Measurements from ENCODE around the gene ROS1.

Gene ROS1

GRCh38 chr6:117267766-117268534 is 157.8 kb downstream of the ROS1 start:
- TF ChIP-seq ISL1 (CRISPR knock-in tag; IDR thresholded peaks at IDR 0.05) (no peak), ZNF8 (CRISPR knock-in tag; IDR thresholded peaks at IDR 0.05) (no peak), SNAI2 (CRISPR knock-in tag; IDR thresholded peaks at IDR 0.05) (no peak), OSR1 (CRISPR knock-in tag; IDR thresholded peaks at IDR 0.05) (no peak), ZNF565 (CRISPR knock-in tag; conservative IDR thresholded peaks at IDR 0.05; ENCODE audit: low read depth) (no peak), TCF4 (CRISPR knock-in tag; IDR thresholded peaks at IDR 0.05; ENCODE audit: borderline replicate concordance) (no peak), PPARA (CRISPR knock-in tag; IDR thresholded peaks at IDR 0.05; ENCODE audit: borderline replicate concordance) (no peak), ZNF70 (CRISPR knock-in tag; IDR thresholded peaks at IDR 0.05) (no peak), CSDC2 (CRISPR knock-in tag; IDR thresholded peaks at IDR 0.05) (no peak), BACH2 (CRISPR knock-in tag; IDR thresholded peaks at IDR 0.05; ENCODE audit: borderline replicate concordance) (no peak), RARB (CRISPR knock-in tag; IDR thresholded peaks at IDR 0.05) (no peak)
- TF ChIP-seq, protein P1, sequence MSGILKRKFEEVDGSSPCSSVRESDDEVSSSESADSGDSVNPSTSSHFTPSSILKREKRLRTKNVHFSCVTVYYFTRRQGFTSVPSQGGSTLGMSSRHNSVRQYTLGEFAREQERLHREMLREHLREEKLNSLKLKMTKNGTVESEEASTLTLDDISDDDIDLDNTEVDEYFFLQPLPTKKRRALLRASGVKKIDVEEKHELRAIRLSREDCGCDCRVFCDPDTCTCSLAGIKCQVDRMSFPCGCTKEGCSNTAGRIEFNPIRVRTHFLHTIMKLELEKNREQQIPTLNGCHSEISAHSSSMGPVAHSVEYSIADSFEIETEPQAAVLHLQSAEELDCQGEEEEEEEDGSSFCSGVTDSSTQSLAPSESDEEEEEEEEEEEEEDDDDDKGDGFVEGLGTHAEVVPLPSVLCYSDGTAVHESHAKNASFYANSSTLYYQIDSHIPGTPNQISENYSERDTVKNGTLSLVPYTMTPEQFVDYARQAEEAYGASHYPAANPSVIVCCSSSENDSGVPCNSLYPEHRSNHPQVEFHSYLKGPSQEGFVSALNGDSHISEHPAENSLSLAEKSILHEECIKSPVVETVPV (CRISPR knock-in tag; IDR thresholded peaks at IDR 0.05), result no peak
- no peak for ATAC-seq

- TF ChIP-seq, protein P2, sequence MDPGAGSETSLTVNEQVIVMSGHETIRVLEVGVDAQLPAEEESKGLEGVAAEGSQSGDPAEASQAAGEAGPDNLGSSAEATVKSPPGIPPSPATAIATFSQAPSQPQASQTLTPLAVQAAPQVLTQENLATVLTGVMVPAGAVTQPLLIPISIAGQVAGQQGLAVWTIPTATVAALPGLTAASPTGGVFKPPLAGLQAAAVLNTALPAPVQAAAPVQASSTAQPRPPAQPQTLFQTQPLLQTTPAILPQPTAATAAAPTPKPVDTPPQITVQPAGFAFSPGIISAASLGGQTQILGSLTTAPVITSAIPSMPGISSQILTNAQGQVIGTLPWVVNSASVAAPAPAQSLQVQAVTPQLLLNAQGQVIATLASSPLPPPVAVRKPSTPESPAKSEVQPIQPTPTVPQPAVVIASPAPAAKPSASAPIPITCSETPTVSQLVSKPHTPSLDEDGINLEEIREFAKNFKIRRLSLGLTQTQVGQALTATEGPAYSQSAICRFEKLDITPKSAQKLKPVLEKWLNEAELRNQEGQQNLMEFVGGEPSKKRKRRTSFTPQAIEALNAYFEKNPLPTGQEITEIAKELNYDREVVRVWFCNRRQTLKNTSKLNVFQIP (CRISPR knock-in tag; IDR thresholded peaks at IDR 0.05; ENCODE audit: borderline replicate concordance, low read depth), result no peak
- no peak for TF ChIP-seq ZNF565 (CRISPR knock-in tag; conservative IDR thresholded peaks at IDR 0.05; ENCODE audit: low read depth)
- no peak for TF ChIP-seq ZFP30 (CRISPR knock-in tag; IDR thresholded peaks at IDR 0.05)
- TF ChIP-seq RARB (CRISPR knock-in tag; IDR thresholded peaks at IDR 0.05), result no peak
- no peak for TF ChIP-seq ISL1 (CRISPR knock-in tag; IDR thresholded peaks at IDR 0.05)
- TF ChIP-seq TCF4 (CRISPR knock-in tag; IDR thresholded peaks at IDR 0.05; ENCODE audit: borderline replicate concordance), result no peak
- TF ChIP-seq PPARA (CRISPR knock-in tag; IDR thresholded peaks at IDR 0.05; ENCODE audit: borderline replicate concordance), result no peak
- no peak for TF ChIP-seq BACH2 (CRISPR knock-in tag; IDR thresholded peaks at IDR 0.05; ENCODE audit: borderline replicate concordance)
- ATAC-seq, result no peak
These were observed 158.7 kb downstream of the ROS1 start for GRCh38 chr6:117267054-117267347.

- no peak for ATAC-seq
- no peak for TF ChIP-seq ZNF8 (CRISPR knock-in tag; IDR thresholded peaks at IDR 0.05)
- no peak for TF ChIP-seq SNAI2 (CRISPR knock-in tag; IDR thresholded peaks at IDR 0.05)
- TF ChIP-seq, protein P2 (CRISPR knock-in tag; IDR thresholded peaks at IDR 0.05; ENCODE audit: borderline replicate concordance, low read depth), result no peak
- no peak for TF ChIP-seq TCF4 (CRISPR knock-in tag; IDR thresholded peaks at IDR 0.05; ENCODE audit: borderline replicate concordance)
- TF ChIP-seq OSR1 (CRISPR knock-in tag; IDR thresholded peaks at IDR 0.05), result no peak
- TF ChIP-seq RARB (CRISPR knock-in tag; IDR thresholded peaks at IDR 0.05), result no peak
- TF ChIP-seq CSDC2 (CRISPR knock-in tag; IDR thresholded peaks at IDR 0.05), result no peak
- TF ChIP-seq ZFP3 (CRISPR knock-in tag; IDR thresholded peaks at IDR 0.05), result no peak
These were observed 159.3 kb downstream of the ROS1 start for GRCh38 chr6:117266257-117267053.

- ATAC-seq, result peak; percentile 81
- no peak for TF ChIP-seq TOX (CRISPR knock-in tag; IDR thresholded peaks at IDR 0.05; ENCODE audit: borderline replicate concordance)
- TF ChIP-seq, protein P1 (CRISPR knock-in tag; IDR thresholded peaks at IDR 0.05), result no peak
- TF ChIP-seq PPARA (CRISPR knock-in tag; IDR thresholded peaks at IDR 0.05; ENCODE audit: borderline replicate concordance), result no peak
- no peak for TF ChIP-seq CSDC2 (CRISPR knock-in tag; IDR thresholded peaks at IDR 0.05)
- no peak for TF ChIP-seq TCF4 (CRISPR knock-in tag; IDR thresholded peaks at IDR 0.05; ENCODE audit: borderline replicate concordance)
- TF ChIP-seq, protein P3, sequence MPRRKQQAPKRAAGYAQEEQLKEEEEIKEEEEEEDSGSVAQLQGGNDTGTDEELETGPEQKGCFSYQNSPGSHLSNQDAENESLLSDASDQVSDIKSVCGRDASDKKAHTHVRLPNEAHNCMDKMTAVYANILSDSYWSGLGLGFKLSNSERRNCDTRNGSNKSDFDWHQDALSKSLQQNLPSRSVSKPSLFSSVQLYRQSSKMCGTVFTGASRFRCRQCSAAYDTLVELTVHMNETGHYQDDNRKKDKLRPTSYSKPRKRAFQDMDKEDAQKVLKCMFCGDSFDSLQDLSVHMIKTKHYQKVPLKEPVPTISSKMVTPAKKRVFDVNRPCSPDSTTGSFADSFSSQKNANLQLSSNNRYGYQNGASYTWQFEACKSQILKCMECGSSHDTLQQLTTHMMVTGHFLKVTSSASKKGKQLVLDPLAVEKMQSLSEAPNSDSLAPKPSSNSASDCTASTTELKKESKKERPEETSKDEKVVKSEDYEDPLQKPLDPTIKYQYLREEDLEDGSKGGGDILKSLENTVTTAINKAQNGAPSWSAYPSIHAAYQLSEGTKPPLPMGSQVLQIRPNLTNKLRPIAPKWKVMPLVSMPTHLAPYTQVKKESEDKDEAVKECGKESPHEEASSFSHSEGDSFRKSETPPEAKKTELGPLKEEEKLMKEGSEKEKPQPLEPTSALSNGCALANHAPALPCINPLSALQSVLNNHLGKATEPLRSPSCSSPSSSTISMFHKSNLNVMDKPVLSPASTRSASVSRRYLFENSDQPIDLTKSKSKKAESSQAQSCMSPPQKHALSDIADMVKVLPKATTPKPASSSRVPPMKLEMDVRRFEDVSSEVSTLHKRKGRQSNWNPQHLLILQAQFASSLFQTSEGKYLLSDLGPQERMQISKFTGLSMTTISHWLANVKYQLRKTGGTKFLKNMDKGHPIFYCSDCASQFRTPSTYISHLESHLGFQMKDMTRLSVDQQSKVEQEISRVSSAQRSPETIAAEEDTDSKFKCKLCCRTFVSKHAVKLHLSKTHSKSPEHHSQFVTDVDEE (CRISPR knock-in tag; IDR thresholded peaks at IDR 0.05), result no peak
- TF ChIP-seq RARB (CRISPR knock-in tag; IDR thresholded peaks at IDR 0.05), result no peak
- no peak for TF ChIP-seq BACH2 (CRISPR knock-in tag; IDR thresholded peaks at IDR 0.05; ENCODE audit: borderline replicate concordance)
- no peak for TF ChIP-seq SNAI2 (CRISPR knock-in tag; IDR thresholded peaks at IDR 0.05)
- no peak for TF ChIP-seq ISL1 (CRISPR knock-in tag; IDR thresholded peaks at IDR 0.05)
- no peak for TF ChIP-seq ZNF8 (CRISPR knock-in tag; IDR thresholded peaks at IDR 0.05)
- no peak for TF ChIP-seq GLIS3 (CRISPR knock-in tag; IDR thresholded peaks at IDR 0.05)
- TF ChIP-seq ZNF70 (CRISPR knock-in tag; IDR thresholded peaks at IDR 0.05), result no peak
- no peak for TF ChIP-seq ARNTL (CRISPR knock-in tag; IDR thresholded peaks at IDR 0.05; ENCODE audit: borderline replicate concordance, low read depth)
- TF ChIP-seq ESRRG (CRISPR knock-in tag; IDR thresholded peaks at IDR 0.05), result no peak
These were observed 160.1 kb downstream of the ROS1 start, which contains the start of gene VGLL2 for GRCh38 chr6:117265410-117266256. VGLL2 (plus strand) TSS chr6:117265558; CDS start chr6:117265764, 206 bp downstream.
